Activated CD8-positive, alpha-beta memory T cell treated with anti-CD3 and anti-CD28 coated beads, Interleukin-2, amount 50 U/mL, for 4 hours (primary cell): Measurements from ENCODE around the gene PAPOLA.

Experiments used
- DNase-seq: peaks from one replicate; pipeline ENCODE4 v3.0.0-alpha.2; 2020

Gene PAPOLA

GRCh38 chr14:96587823-96588385 lies 85.7 kb downstream of the PAPOLA start:
- DNase-seq = no peak

DNA sequence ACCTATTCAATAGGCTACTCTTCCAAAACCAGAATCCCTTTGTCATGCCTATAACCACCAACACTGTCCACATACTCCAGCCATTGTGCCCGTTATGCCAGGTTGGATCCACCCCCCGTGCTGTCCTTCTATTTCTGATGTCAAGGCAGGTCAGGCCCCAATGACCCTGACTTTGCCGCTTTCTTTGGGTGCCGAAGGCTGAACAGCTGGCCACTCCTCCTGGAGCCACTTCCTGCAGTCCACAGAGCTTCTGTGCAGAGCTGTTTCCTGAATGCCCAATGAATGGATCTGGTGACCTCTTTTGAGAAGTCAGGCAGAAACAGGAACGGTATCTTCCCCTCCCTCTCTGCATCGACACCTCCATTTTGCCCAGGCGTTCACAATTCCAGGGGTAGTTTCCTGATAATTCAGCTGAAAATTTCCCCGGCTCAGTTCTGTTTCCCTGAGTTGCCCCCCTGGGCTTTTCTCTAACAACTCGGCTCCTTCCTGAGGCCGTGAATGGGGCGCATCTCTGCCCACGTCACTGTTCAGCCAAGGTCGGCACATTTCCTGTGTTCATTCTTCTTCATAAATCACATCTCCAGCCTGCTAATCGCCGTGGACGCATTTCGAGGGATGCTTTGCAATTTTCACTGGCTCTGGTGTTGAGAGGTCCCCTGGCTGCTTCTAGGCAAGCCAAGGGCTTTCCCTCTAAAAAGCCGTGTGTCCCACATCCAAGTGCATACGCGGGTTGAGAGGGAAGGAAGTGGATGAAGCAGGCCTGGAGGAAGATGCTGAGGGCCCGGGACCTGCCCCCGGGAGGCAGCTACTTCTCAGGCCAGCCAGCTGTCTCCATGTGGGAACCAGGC lies 86.5 kb downstream of the PAPOLA start:
- DNase-seq = no peak

GRCh38 chr14:96589577-96589976 lies 87.4 kb downstream of the PAPOLA start:
- no peak for DNase-seq

GRCh38 chr14:96590190-96590864 lies 88.1 kb downstream of the PAPOLA start:
- no peak for DNase-seq

DNA sequence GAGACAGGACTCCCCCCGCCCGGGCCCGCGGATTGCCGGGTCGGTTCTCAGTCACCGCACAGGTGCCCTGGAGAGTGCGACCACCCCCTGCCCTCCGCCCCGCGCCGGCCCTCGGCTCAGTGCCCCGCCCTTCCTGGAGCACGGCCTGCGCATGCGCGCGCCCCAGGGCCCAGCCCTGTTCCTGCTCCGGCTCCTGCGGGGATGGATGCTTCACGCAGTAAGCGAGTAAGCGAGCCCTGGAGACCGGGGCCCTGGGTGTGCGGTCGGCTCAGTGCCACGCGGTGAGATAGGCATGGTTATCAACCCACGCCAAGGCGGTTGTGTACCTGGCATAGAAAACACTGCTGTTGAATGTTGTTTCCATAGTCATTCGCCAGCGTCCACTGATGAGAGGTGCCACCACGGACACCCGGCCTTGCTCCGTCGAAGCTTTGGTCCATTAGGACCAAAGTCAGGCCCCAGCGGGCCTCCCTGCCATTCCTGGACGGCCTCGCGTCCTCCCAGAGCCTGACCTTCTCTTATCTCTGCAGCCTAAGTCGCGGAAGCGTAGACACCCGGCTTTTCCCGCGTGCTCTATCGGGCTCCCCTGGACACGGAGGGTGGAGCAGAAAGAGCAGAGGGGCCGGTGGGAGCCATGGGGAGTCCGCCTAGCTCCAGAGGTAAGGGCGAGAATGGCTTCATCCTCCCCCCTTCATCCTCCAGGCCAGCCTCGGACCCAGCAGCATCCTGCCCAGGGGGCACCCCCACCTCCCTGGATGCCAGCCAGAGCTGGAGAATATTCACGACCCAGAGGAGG lies 90.6 kb downstream of the PAPOLA start:
- DNase-seq = peak; percentile 66

DNA sequence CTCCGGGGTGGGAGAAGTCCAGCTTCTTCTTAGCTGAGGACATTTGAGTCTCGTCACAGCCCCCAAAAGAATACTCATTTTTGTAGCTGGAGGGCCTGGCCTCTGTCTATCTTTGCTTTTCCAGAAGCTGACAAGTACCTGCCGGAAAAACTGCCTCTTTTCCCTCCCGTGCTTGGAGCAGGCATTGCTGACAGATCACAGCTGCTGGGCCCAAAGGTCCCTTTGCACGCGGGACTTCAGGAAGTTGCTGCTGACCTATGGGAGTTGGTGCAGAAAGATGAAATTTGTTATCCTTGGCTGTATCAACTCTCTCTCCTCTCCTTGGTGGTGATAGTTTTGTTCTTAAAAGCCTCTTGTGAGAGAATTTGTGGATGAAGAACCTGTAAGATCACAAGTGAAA lies 92.8 kb downstream of the PAPOLA start:
- no peak for DNase-seq

DNA sequence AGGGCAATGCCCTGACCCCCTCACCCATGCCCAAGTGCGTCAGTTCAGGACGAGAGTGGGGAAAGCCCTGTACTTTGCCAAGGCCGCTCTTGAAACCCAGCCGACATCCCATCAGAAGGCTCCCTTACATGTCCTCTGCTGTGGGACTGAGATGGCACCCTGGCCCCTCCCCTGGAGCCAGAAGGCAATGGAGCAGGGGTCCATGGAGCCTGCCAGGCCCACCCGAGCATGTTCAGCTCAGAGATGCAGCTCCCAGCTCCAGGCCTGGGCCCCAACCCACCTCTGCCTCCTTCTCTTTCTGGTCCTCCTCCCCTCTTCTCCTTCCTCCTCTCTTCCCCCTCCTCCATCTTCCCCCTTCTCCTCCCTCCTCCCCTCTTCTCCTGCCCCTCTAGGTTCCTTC lies 95.5 kb downstream of the PAPOLA start:
- no peak for DNase-seq

DNA sequence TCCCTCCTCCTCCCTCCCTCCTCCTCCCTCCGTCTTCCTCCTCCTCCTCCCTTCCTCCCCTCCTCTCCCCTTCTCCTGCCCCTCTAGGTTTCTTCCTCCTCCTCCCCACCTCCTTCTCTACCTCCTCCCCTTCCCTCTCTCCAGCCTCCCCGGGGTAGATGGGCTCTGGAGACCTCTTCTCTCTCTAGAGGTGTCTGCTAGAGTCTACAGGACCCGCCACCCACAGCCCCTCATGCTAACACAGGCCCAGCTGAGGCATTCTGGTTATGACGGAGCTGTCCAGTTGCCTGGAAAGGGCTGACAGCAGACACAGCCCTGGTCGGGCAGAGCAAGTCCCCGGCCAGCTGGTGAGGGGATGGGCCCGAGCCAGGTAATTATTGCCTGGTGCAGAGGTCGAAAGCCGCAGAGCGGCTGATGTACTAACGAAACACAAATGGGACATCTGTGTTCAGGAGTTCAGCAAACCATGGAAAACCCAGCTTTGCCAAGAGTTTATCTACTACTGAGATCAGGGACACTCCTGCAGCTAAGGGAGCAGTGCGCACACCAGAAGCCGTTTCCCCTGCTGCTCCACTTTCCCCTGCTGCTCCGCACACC lies 96.2 kb downstream of the PAPOLA start:
- no peak for DNase-seq

GRCh38 chr14:96599076-96599475 lies 96.9 kb downstream of the PAPOLA start:
- no peak for DNase-seq

- no peak for DNase-seq
Observed at GRCh38 chr14:96602186-96602585, 100.0 kb downstream of the PAPOLA start.

- no peak for DNase-seq
Observed at GRCh38 chr14:96603350-96604255, 101.4 kb downstream of the PAPOLA start.

GRCh38 chr14:96614481-96614881 lies 112.3 kb downstream of the PAPOLA start:
- DNase-seq = no peak

DNA sequence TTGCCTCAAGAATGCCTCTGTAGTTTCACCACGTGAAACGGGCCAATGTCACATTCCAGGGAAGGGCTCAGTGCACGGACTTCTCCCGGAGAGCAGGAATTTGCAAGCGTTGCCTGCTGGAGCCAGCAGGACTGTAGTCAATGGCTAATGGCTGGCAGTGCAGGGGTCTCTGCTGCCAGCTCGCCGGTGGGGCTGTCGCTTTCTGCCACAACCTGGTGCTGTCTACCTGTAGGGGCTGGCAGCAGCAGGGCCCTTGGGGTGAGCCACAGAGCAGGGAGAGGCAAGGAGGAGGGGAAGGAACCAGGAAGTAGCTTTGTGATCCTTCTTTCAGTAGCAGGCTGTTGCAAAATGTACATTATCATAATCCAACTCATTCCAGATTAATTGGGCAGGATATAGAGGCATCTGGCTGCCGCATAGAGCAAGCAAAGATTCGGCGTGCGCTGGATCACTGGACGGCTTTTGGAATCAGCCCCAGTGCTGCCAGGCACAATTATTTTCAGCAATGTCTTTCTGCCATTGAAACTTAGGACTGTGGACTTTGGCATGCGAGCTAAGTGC lies 114.1 kb downstream of the PAPOLA start:
- no peak for DNase-seq
